ENCODE measurements around the gene DDX59.

GRCh38 chr1:200619894-200620272, 49.8 kb downstream of the DDX59 start:
- TF ChIP-seq TEAD4 (IDR thresholded peaks at IDR 0.05; ENCODE audit: borderline replicate concordance, insufficient read depth) = no peak
- no peak for TF ChIP-seq RAD21 (IDR thresholded peaks at IDR 0.05; ENCODE audit: low read length)
- no peak for TF ChIP-seq RFX5 (IDR thresholded peaks at IDR 0.05; ENCODE audit: low read length)
